Fibroblast of villous mesenchyme (primary cell): ENCODE data around the gene MEFV. TPM values are rescaled to one million over a fixed set of nuclear protein-coding genes. Genes with fewer than 3 reads are reported as not detected.
A peak's percentile ranks its signal among the peaks of the same experiment; 100 is the strongest.

Experiments used
- DNase-seq: peaks from one replicate; pipeline ENCODE4 v3.0.0-alpha.2; 2010; ENCODE audit warnings: low read depth
- H3K4me3 ChIP-seq: 2 replicates; pipeline ENCODE4 v1.5.1; 2011; ENCODE audit warnings: low read depth, mild to moderate bottlenecking, low read length
- CTCF ChIP-seq: IDR thresholded peaks from 2 replicates; pipeline ENCODE4 v1.5.1; 2012; ENCODE audit warnings: low read depth, mild to moderate bottlenecking, low read length; ENCODE audit not compliant: insufficient read depth
- total RNA-seq: library from RNA; depleted of rRNA; stranded (reverse); fragments of >200 nt; gene quantifications from 2 replicates; pipeline ENCODE4 v1.2.3, GENCODE V29; 2012

Gene MEFV
- total RNA-seq, 1 donor, result under 0.01 TPM

DNA sequence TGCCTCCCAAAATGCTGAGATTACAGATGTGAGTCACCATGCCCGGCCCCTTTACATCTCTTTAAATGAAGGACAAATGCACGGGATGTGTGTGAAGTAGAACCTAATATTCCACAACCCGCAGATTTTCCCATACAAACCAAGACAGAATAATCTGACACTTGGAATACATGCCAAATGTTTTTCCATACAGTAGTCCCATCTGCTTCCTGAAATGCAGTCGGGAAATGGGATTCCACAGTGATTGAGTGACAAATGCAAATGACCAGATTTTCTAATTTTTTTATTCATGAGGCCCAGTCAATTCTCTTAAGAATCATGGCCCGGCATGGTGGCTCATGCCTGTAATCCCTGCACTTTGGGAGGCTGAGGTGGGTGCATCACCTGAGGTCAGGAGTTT lies 14.7 kb downstream of the MEFV start:
- DNase-seq, result no peak
- H3K4me3 ChIP-seq, result no peak overlapping the region
- no peak for TF ChIP-seq CTCF

DNA sequence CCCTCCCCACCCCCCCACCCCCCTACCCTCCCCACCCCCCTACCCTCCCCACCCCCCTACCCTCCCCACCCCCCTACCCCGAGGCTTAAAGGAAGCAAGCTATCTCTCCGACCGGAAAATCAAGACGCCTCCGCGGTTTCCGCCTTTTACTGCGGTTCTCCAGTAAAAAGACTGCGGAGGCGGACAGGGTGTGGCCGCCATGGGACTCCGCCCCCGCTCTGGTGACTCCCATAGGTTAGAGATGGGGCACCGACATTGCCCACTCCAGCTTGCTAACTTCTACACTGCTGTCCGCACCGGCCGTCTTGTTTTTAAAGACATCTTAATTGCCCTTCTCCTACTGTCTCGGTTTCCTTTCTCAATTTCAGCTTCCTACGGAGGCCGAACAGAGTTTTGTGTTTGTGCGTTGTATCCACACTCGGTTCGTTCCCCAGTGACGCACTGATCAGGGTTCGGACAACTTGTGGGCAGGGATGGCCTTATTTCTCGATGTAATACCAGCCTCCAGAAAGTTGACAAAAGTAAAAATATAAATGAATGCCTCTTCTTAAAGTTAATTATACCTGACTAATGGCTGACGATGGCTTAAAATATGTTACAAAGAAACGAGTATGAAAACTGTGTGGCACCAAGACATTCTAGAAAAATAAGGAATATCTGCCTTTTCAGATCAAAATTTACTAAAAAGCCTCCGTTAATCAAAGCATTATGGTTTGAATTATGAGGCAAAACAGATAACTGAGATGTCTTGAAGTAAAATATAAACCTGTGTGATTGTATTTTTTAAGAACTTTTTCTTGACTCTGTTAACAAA lies 20.4 kb downstream of the MEFV start:
- TF ChIP-seq CTCF, result no peak
- peak overlapping the region; percentile 27 for H3K4me3 ChIP-seq
- DNase-seq, result peak; percentile 74

- peak; percentile 97 for DNase-seq
These were observed 21.4 kb downstream of the MEFV start, which contains the start of gene ZNF200 for GRCh38 chr16:3234857-3235561. Gene ZNF200 (minus strand): TSS chr16:3235158. CDS start chr16:3233755, 1,403 bp downstream.

GRCh38 chr16:3234543-3234856 lies 21.9 kb downstream of the MEFV start:
- peak overlapping the region; percentile 99 for H3K4me3 ChIP-seq
- TF ChIP-seq CTCF, result no peak
- DNase-seq, result no peak

More at GRCh38 chr16:3234857-3235561, 21.4 kb downstream of the MEFV start, which contains the start of gene ZNF200:
- TF ChIP-seq CTCF, result no peak
- peak within 1 kb of the TSS; percentile 99 for H3K4me3 ChIP-seq

- peak; percentile 10 for DNase-seq
These were observed 32.4 kb downstream of the MEFV start for GRCh38 chr16:3223913-3224515.

GRCh38 chr16:3220839-3221238 lies 35.6 kb downstream of the MEFV start:
- TF ChIP-seq CTCF, result no peak
- DNase-seq, result no peak
- no peak overlapping the region for H3K4me3 ChIP-seq

More at GRCh38 chr16:3223913-3224515, 32.4 kb downstream of the MEFV start:
- H3K4me3 ChIP-seq, result no peak overlapping the region
- TF ChIP-seq CTCF, result no peak
